ENCODE measurements around the gene TENM4.

DNA sequence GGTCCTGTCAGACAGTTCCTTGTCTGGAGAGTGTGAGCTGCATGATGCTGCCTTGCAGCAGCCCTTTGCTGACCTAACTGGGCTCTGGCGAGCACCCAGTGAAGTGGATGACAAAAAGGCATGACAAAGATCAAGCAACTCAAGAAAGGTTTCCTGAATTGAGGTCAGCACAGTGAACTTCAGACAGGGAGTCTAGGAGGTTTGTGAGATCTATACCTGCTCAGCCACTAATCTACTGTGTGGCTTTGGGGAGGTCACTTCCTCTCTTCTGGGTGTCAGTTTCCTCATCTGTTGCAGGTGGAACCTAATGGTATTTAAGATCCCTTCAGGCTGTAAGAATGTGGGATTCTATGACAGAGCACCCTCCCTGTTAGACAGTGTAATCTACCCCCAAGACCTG lies 652.3 kb downstream of the TENM4 start:
- no peak for TF ChIP-seq ZNF384 (IDR thresholded peaks at IDR 0.05)
- no peak for TF ChIP-seq SP1 (IDR thresholded peaks at IDR 0.05)
- no peak for TF ChIP-seq CTBP1 (IDR thresholded peaks at IDR 0.05; ENCODE audit: borderline replicate concordance)
- TF ChIP-seq SUZ12 (IDR thresholded peaks at IDR 0.05) = no peak
- TF ChIP-seq ARNT (IDR thresholded peaks at IDR 0.05) = no peak
- TF ChIP-seq FOXA1 (IDR thresholded peaks at IDR 0.05) = no peak
- no peak for TF ChIP-seq NFRKB (IDR thresholded peaks at IDR 0.05)
- no peak for TF ChIP-seq FOXK2 (IDR thresholded peaks at IDR 0.05)
- TF ChIP-seq L3MBTL2 (conservative IDR thresholded peaks at IDR 0.05) = no peak
- no peak for TF ChIP-seq HDGF (IDR thresholded peaks at IDR 0.05; ENCODE audit: borderline replicate concordance)
- no peak for TF ChIP-seq FOXM1 (IDR thresholded peaks at IDR 0.05; ENCODE audit: borderline replicate concordance)
- TF ChIP-seq LEF1 (IDR thresholded peaks at IDR 0.05; ENCODE audit: borderline replicate concordance) = no peak
- no peak for TF ChIP-seq BHLHE40 (IDR thresholded peaks at IDR 0.05; ENCODE audit: borderline replicate concordance)
- no peak for TF ChIP-seq ELF4 (IDR thresholded peaks at IDR 0.05)

Data from HEK293T (cell line).